GM15510 (cell line): ENCODE data around the gene RCOR1.

Experiments
- POLR2A ChIP-seq: IDR thresholded peaks from 3 replicates; pipeline ENCODE4 v1.6.1; 2011; ENCODE audit warnings: borderline replicate concordance; ENCODE audit not compliant: insufficient read length; ENCODE audit errors: extremely low read depth

The RCOR1 gene

GRCh38 chr14:102693006-102693755, 100.7 kb downstream of the RCOR1 start:
- TF ChIP-seq POLR2A, result no peak

- TF ChIP-seq POLR2A, result no peak
Observed at GRCh38 chr14:102694530-102695166, 102.2 kb downstream of the RCOR1 start.

GRCh38 chr14:102695167-102695555, 102.7 kb downstream of the RCOR1 start:
- TF ChIP-seq POLR2A, result no peak

GRCh38 chr14:102696332-102696731, 103.9 kb downstream of the RCOR1 start:
- no peak for TF ChIP-seq POLR2A

GRCh38 chr14:102696856-102697495, 104.5 kb downstream of the RCOR1 start:
- TF ChIP-seq POLR2A, result no peak

- TF ChIP-seq POLR2A, result no peak
Observed at GRCh38 chr14:102697501-102697900, 105.1 kb downstream of the RCOR1 start.

- no peak for TF ChIP-seq POLR2A
Observed at GRCh38 chr14:102699416-102700110, 107.1 kb downstream of the RCOR1 start.

GRCh38 chr14:102708494-102708893, 116.0 kb downstream of the RCOR1 start:
- no peak for TF ChIP-seq POLR2A

GRCh38 chr14:102711207-102711606, 118.8 kb downstream of the RCOR1 start:
- no peak for TF ChIP-seq POLR2A

- TF ChIP-seq POLR2A, result no peak
Observed at GRCh38 chr14:102711946-102712345, 119.5 kb downstream of the RCOR1 start.

GRCh38 chr14:102717276-102717675, 124.8 kb downstream of the RCOR1 start:
- TF ChIP-seq POLR2A, result no peak

- no peak for TF ChIP-seq POLR2A
Observed at GRCh38 chr14:102722646-102723045, 130.2 kb downstream of the RCOR1 start.

GRCh38 chr14:102723650-102724049, 131.2 kb downstream of the RCOR1 start:
- no peak for TF ChIP-seq POLR2A

GRCh38 chr14:102726191-102726949, 133.9 kb downstream of the RCOR1 start:
- no peak for TF ChIP-seq POLR2A
